Endothelial cell of umbilical vein (primary cell): Measurements from ENCODE around the gene AGK.

Experiments used
- CTCF ChIP-seq, 2 donors: IDR thresholded peaks; 1 replicate in 1 of 2; 2 replicates in 1 of 2; pipeline ENCODE4 v1.5.1; 2011; ENCODE audit warnings: low read length in 2 of 2, mild to moderate bottlenecking in 2 of 2, moderate library complexity in 2 of 2, control low read depth in 1 of 2, inconsistent platforms in 1 of 2, low read depth in 1 of 2; ENCODE audit not compliant: insufficient read depth in 1 of 2; ENCODE audit errors: extremely low read depth in 1 of 2
- EZH2 ChIP-seq: IDR thresholded peaks from 2 replicates; pipeline ENCODE4 v1.6.1; 2012; ENCODE audit warnings: borderline replicate concordance, low read depth, mild to moderate bottlenecking, moderate library complexity, low read length, inconsistent platforms; ENCODE audit not compliant: severe bottlenecking
- MAX ChIP-seq: IDR thresholded peaks from 2 replicates; pipeline ENCODE4 v1.6.1; 2011; ENCODE audit not compliant: insufficient read depth, insufficient read length
- POLR2A ChIP-seq: IDR thresholded peaks from 2 replicates; pipeline ENCODE4 v1.6.1; 2012; ENCODE audit warnings: low read depth, mild to moderate bottlenecking, control low read depth, low read length

GRCh38 chr7:141654551-141654950 lies 103.3 kb downstream of the AGK start:
- no peak for TF ChIP-seq EZH2
- no peak for TF ChIP-seq POLR2A
- peak; percentile 81 for TF ChIP-seq CTCF (IDR thresholded peaks at IDR 0.05; ENCODE audit: extremely low read depth in 1 of 2, insufficient read depth in 1 of 2, low read depth in 1 of 2, low read length in 2 of 2)
- no peak for TF ChIP-seq MAX
